Hepatocyte (in vitro differentiated cells): ENCODE data around the gene DUSP11. TPM values are rescaled to one million over a fixed set of nuclear protein-coding genes. Genes with fewer than 3 reads are reported as not detected.
"Not testable (repeated sequence)": the region's sequence is repeated elsewhere in the genome, so short reads cannot be mapped to it uniquely, and the experiment has no call there.

ENCODE experiments used
- DNase-seq: peaks from one replicate; pipeline ENCODE4 v3.0.0-alpha.2; 2016; ENCODE audit warnings: low spot score
- H2AFZ ChIP-seq: fragments of 200-600 bp; sonication (generic); 2 replicates; pipeline ENCODE4 v1.6.0; 2016; ENCODE audit warnings: antibody characterized with exemption, mild to moderate bottlenecking
- H3K27ac ChIP-seq: fragments of 200-600 bp; sonication (generic); 2 replicates; pipeline ENCODE4 v1.5.1; 2016; ENCODE audit warnings: mild to moderate bottlenecking
- H3K27me3 ChIP-seq: fragments of 200-600 bp; sonication (generic); 2 replicates; pipeline ENCODE4 v1.6.1; 2016
- H3K36me3 ChIP-seq: fragments of 200-600 bp; sonication (generic); replicated peaks from 2 replicates; pipeline ENCODE4 v1.5.1; 2016; ENCODE audit warnings: low read depth; ENCODE audit not compliant: insufficient read depth
- H3K4me1 ChIP-seq: fragments of 200-600 bp; sonication (generic); 2 replicates; pipeline ENCODE4 v1.5.1; 2016; ENCODE audit warnings: mild to moderate bottlenecking, moderate library complexity; ENCODE audit not compliant: insufficient read depth
- H3K4me2 ChIP-seq: fragments of 200-600 bp; sonication (generic); 2 replicates; pipeline ENCODE4 v1.6.0; 2016
- H3K4me3 ChIP-seq: fragments of 200-600 bp; sonication (generic); 2 replicates; pipeline ENCODE4 v1.5.1; 2016; ENCODE audit warnings: mild to moderate bottlenecking
- H3K79me2 ChIP-seq: fragments of 200-600 bp; sonication (generic); 2 replicates; pipeline ENCODE4 v1.6.0; 2017; ENCODE audit warnings: mild to moderate bottlenecking
- H3K9me2 ChIP-seq: fragments of 200-600 bp; sonication (generic); replicated peaks from 2 replicates; pipeline ENCODE4 v1.6.0; 2017; ENCODE audit warnings: mild to moderate bottlenecking; ENCODE audit not compliant: insufficient read depth
- H3K9me3 ChIP-seq: fragments of 200-600 bp; sonication (generic); 2 replicates; pipeline ENCODE4 v1.5.1; 2016; ENCODE audit warnings: low read depth, mild to moderate bottlenecking
- H4K20me1 ChIP-seq: fragments of 200-600 bp; sonication (generic); 2 replicates; pipeline ENCODE4 v1.6.0; 2016; ENCODE audit warnings: mild to moderate bottlenecking; ENCODE audit not compliant: insufficient read depth, poor library complexity, severe bottlenecking
- CTCF ChIP-seq: fragments of 200-600 bp; sonication (generic); IDR thresholded peaks from 2 replicates; pipeline ENCODE4 v1.5.1; 2016; ENCODE audit warnings: antibody characterized with exemption, mild to moderate bottlenecking; ENCODE audit not compliant: poor library complexity
- EZH2 ChIP-seq: fragments of 200-600 bp; sonication (generic); IDR thresholded peaks from 2 replicates; pipeline ENCODE4 v1.6.1; 2016; ENCODE audit warnings: antibody characterized with exemption, mild to moderate bottlenecking, borderline replicate concordance
- EZH2phosphoT487 ChIP-seq: fragments of 200-600 bp; sonication (generic); IDR thresholded peaks from one replicate; pipeline ENCODE4 v1.6.1; 2018; ENCODE audit warnings: antibody characterized with exemption, mild to moderate bottlenecking, low read depth, moderate library complexity; ENCODE audit not compliant: unreplicated experiment, severe bottlenecking
- WGBS: methylation state at CpG from one replicate; pipeline ENCODE4 v1.1.6; 2016; ENCODE audit warnings: low lambda C conversion rate; ENCODE audit errors: missing lambda C conversion rate; 5-methylcytosine and 5-hydroxymethylcytosine counted together
- polyA plus RNA-seq: library from polyadenylated mRNA; unstranded; fragments of >200 nt; fragmentation: Nextera tagmentation; extraction: Ambion mirVana; gene quantifications from 2 replicates; pipeline ENCODE4 v1.2.1, GENCODE V29; 2016
- total RNA-seq: library from RNA; depleted of rRNA; stranded (reverse); fragments of >200 nt; gene quantifications from 2 replicates; pipeline ENCODE4 v1.2.3, GENCODE V29; 2014

DUSP11 gene
- total and polyA plus RNA-seq, 2 experiments from 2014 or later = 32.9 to 38.2 TPM

GRCh38 chr2:73730810-73731209 lies 49.1 kb downstream of the DUSP11 start:
- Histone ChIP-seq H2AFZ (no peak overlapping the region), H3K27ac (no peak overlapping the region), H3K4me2 (no peak overlapping the region), H3K36me3 (no peaks in the 10 kb centered on the region), H4K20me1 (no peaks in the 10 kb centered on the region), H3K4me3 (no peak overlapping the region), H3K79me2 (peaks cover 13% of the 10 kb centered on the region), H3K9me2 (peaks cover 4% of the 10 kb centered on the region), H3K9me3 (no peaks in the 10 kb centered on the region), H3K27me3 (no peaks in the 10 kb centered on the region), H3K4me1 (no peaks in the 10 kb centered on the region)
- TF ChIP-seq CTCF = no peak
- DNase-seq = no peak
- 96% methylated on average over 4 of the region's 4 CpGs for WGBS

GRCh38 chr2:73728711-73729110 lies 51.2 kb downstream of the DUSP11 start:
- Histone ChIP-seq H3K36me3 (no peaks in the 10 kb centered on the region), H2AFZ (no peak overlapping the region), H3K4me3 (no peak overlapping the region), H3K9me3 (no peaks in the 10 kb centered on the region), H3K4me1 (no peaks in the 10 kb centered on the region), H4K20me1 (no peaks in the 10 kb centered on the region), H3K9me2 (no peaks in the 10 kb centered on the region), H3K27ac (no peak overlapping the region), H3K4me2 (no peak overlapping the region), H3K79me2 (no peaks in the 10 kb centered on the region), H3K27me3 (no peaks in the 10 kb centered on the region)
- DNase-seq = no peak
- TF ChIP-seq EZH2phosphoT487 = no peak
- no peak for TF ChIP-seq EZH2
- TF ChIP-seq CTCF = no peak
- 97% methylated on average over 4 of the region's 4 CpGs for WGBS

- no peaks in the 10 kb centered on the region for H3K9me2 ChIP-seq
- H3K4me3 ChIP-seq = no peak overlapping the region
- no peaks in the 10 kb centered on the region for H3K9me3 ChIP-seq
- H2AFZ ChIP-seq = no peak overlapping the region
- no peaks in the 10 kb centered on the region for H3K4me1 ChIP-seq
- no peaks in the 10 kb centered on the region for H3K27me3 ChIP-seq
- DNase-seq = no peak
- TF ChIP-seq EZH2phosphoT487 = no peak
- no peak for TF ChIP-seq CTCF
- TF ChIP-seq EZH2 = no peak
- H3K79me2 ChIP-seq = no peaks in the 10 kb centered on the region
- WGBS = 78% methylated on average over 3 of the region's 3 CpGs
- H4K20me1 ChIP-seq = no peaks in the 10 kb centered on the region
- no peak overlapping the region for H3K4me2 ChIP-seq
- no peaks in the 10 kb centered on the region for H3K36me3 ChIP-seq
- no peak overlapping the region for H3K27ac ChIP-seq
These were observed 51.9 kb downstream of the DUSP11 start for GRCh38 chr2:73728043-73728442.

GRCh38 chr2:73726657-73727056 lies 53.2 kb downstream of the DUSP11 start:
- not testable (repeated sequence) for H3K36me3 ChIP-seq, H4K20me1 ChIP-seq, H2AFZ ChIP-seq, H3K4me3 ChIP-seq, H3K4me1 ChIP-seq, DNase-seq, H3K9me2 ChIP-seq, H3K4me2 ChIP-seq, H3K27ac ChIP-seq, H3K79me2 ChIP-seq, H3K27me3 ChIP-seq, H3K9me3 ChIP-seq
- WGBS = 80% methylated on average over 1 of the region's 1 CpG
